Activated CD4-positive, alpha-beta memory T cell treated with anti-CD3 and anti-CD28 coated beads for 36 hours (primary cell): Measurements from ENCODE around the gene ARHGAP6. TPM values are rescaled to one million over a fixed set of nuclear protein-coding genes. Genes with fewer than 3 reads are reported as not detected.

Source experiments
- CTCF ChIA-PET: fragments of 350-600 bp; sonication (Branson Sonifier 250); formaldehyde crosslinking; loops from one replicate; lab custom pipeline; 2021; ENCODE audit warnings: antibody characterized with exemption, inconsistent platforms; lab: Charles Lee
- POLR2A ChIA-PET: fragments of 350-600 bp; sonication (Branson Sonifier 250); formaldehyde crosslinking; loops from one replicate; lab custom pipeline; 2021; ENCODE audit warnings: antibody characterized with exemption; lab: Charles Lee
- DNase-seq: peaks from one replicate; pipeline ENCODE4 v3.0.0-alpha.2; 2020
- H3K27ac Mint-ChIP-seq: one replicate; pipeline ENCODE4 v1.8.0; 2021; ENCODE audit warnings: mixed read lengths
- H3K27me3 Mint-ChIP-seq: one replicate; pipeline ENCODE4 v1.8.0; 2021; ENCODE audit warnings: mixed read lengths
- H3K36me3 Mint-ChIP-seq: one replicate; pipeline ENCODE4 v1.8.0; 2021; ENCODE audit warnings: mixed read lengths
- H3K4me1 Mint-ChIP-seq: one replicate; pipeline ENCODE4 v1.8.0; 2021; ENCODE audit warnings: low read depth, mixed read lengths
- H3K4me3 Mint-ChIP-seq: one replicate; pipeline ENCODE4 v1.8.0; 2021; ENCODE audit warnings: mild to moderate bottlenecking, mixed read lengths
- H3K9me3 Mint-ChIP-seq: one replicate; pipeline ENCODE4 v1.8.0; 2021; ENCODE audit warnings: mixed read lengths
- intact Hi-C: fragments of 100-400 bp; cut with micrococcal nuclease; formaldehyde crosslinking; loops from one replicate; pipeline ENCODE4 v1.15.1; 2023
- total RNA-seq, 2 experiments: library from RNA; stranded (reverse); gene quantifications; one replicate each; pipeline ENCODE4 v1.2.3, GENCODE V29; 2021

ARHGAP6 gene
- total RNA-seq, 2 experiments from 2014 or later = not detected

DNA sequence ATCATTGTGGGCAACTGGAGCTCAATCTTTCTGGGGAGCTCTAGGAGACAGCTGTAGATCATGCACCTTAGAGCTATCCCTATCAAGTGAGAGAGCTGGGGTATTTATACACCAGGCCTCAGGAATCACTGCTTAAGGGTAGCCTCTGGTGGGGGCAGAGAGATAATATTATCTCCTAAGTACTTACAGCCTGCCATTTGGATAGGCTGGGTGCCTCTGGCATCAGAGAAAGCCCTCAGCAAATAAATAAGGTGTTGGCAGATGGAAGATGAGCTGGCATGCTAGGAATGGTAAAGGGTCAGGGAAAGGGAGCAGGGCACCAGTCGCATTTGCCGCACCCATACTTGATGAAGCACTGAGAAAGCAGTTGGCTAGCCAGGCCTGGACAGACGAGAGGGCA, 478.7 kb downstream of the ARHGAP6 start:
- no peak overlapping the region for H3K4me3 Mint-ChIP-seq
- no peak for DNase-seq
- no peaks in the 10 kb centered on the region for H3K9me3 Mint-ChIP-seq
- ChIA-PET POLR2A (no interaction called here), CTCF (no interaction called here)
- intact Hi-C loops = no loop called here
- H3K27me3 Mint-ChIP-seq = peaks cover 1% of the 10 kb centered on the region
- no peaks in the 10 kb centered on the region for H3K4me1 Mint-ChIP-seq
- H3K27ac Mint-ChIP-seq = no peak overlapping the region
- no peaks in the 10 kb centered on the region for H3K36me3 Mint-ChIP-seq

DNA sequence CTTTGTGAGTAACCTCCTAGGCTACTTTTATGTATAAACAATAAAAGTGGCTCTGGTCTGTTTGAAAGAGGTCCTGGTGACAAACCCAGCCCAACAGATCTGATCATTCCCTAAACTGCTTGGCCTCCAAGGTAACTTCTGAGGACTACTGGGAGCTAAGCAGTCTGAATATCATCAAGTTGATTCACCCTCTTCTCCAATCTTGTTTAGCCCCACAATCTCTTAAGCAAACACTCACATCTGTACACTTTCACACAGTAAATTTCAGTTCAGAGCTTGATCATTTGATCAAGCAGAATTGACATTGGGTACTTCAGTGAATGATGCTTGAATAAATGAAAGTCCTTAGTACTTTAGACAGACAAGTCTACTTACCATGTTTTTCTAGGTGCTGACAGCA, 479.9 kb downstream of the ARHGAP6 start:
- H3K27ac Mint-ChIP-seq = no peak overlapping the region
- H3K4me1 Mint-ChIP-seq = no peaks in the 10 kb centered on the region
- no peak for DNase-seq
- intact Hi-C loops = no loop called here
- H3K36me3 Mint-ChIP-seq = no peaks in the 10 kb centered on the region
- ChIA-PET POLR2A (no interaction called here), CTCF (no interaction called here)
- H3K9me3 Mint-ChIP-seq = no peaks in the 10 kb centered on the region
- no peak overlapping the region for H3K4me3 Mint-ChIP-seq
- H3K27me3 Mint-ChIP-seq = peaks cover 1% of the 10 kb centered on the region

DNA sequence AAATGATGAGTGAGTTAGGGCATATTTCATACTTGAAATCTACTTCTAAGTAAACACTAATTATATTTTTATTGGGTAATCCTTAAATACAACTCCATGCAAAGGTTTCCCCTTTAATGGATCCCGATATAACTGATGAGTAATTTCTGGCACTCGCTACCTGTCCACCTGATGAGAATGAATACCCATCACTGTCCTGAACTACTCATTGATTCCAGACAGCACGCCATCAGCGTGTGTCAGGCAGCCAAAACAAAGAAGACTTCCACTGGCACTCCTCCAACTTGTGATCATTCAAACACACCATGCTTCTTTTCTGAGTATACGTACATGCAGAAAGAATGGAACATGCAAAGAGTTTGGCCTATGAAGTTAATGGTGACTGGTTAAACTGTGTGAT, 485.1 kb downstream of the ARHGAP6 start:
- intact Hi-C loops = no loop called here
- CTCF ChIA-PET = no interaction called here
- no peak overlapping the region for H3K4me3 Mint-ChIP-seq

DNA sequence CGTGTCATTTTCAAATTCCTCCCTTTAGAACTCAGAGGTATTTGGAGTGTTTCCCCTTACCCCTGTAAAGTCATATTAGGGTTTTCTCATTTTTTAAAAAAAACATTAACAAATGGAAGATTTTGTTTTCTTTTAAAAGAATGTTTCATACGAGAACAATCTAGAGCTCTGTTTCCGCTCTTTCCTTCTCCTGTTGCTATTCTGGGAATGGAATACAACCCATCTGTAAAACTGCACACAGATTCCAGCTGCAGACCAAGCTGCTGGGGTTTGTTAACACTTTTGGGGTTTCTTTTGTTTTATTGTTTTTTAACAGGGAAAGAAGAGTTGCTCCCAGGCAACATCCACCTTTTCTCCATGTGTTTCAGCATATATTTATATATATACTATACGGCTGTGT, 493.3 kb downstream of the ARHGAP6 start:
- ChIA-PET POLR2A (no interaction called here), CTCF (no interaction called here)
- no peaks in the 10 kb centered on the region for H3K4me1 Mint-ChIP-seq
- H3K27me3 Mint-ChIP-seq = peaks cover 4% of the 10 kb centered on the region
- no peaks in the 10 kb centered on the region for H3K36me3 Mint-ChIP-seq
- DNase-seq = no peak
- no peak overlapping the region for H3K4me3 Mint-ChIP-seq
- H3K27ac Mint-ChIP-seq = no peak overlapping the region
- intact Hi-C loops = no loop called here
- H3K9me3 Mint-ChIP-seq = no peaks in the 10 kb centered on the region

More for the DNA sequence above, 485.1 kb downstream of the ARHGAP6 start:
- H3K4me1 Mint-ChIP-seq = no peaks in the 10 kb centered on the region
- no peaks in the 10 kb centered on the region for H3K27me3 Mint-ChIP-seq
- H3K9me3 Mint-ChIP-seq = no peaks in the 10 kb centered on the region
- no peaks in the 10 kb centered on the region for H3K36me3 Mint-ChIP-seq
- DNase-seq = no peak
- H3K27ac Mint-ChIP-seq = no peak overlapping the region
- POLR2A ChIA-PET = no interaction called here

DNA sequence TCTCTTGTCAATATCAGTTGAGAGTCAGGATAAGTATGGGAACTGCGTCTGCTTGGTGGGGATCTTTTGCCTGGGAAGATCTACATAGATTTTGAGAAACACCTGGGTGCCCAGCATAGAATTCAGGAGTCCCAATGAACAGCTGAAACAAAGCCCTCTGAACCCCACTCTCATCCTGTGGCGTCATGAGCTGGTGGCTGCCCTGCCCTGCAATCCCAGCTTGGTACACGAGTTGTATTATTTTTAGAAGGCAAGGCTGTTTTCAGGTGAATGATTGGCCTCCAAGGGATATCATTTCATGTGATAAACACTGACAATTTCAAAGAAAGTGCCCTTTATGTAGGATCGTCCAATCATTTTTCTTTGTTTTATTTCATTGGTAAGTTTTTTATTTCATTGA, 493.8 kb downstream of the ARHGAP6 start:
- no peaks in the 10 kb centered on the region for H3K9me3 Mint-ChIP-seq
- ChIA-PET CTCF (no interaction called here), POLR2A (no interaction called here)
- no peak for DNase-seq
- intact Hi-C loops = no loop called here
- H3K36me3 Mint-ChIP-seq = no peaks in the 10 kb centered on the region
- H3K27me3 Mint-ChIP-seq = peaks cover 4% of the 10 kb centered on the region
- no peak overlapping the region for H3K27ac Mint-ChIP-seq
- no peak overlapping the region for H3K4me3 Mint-ChIP-seq
- no peaks in the 10 kb centered on the region for H3K4me1 Mint-ChIP-seq

DNA sequence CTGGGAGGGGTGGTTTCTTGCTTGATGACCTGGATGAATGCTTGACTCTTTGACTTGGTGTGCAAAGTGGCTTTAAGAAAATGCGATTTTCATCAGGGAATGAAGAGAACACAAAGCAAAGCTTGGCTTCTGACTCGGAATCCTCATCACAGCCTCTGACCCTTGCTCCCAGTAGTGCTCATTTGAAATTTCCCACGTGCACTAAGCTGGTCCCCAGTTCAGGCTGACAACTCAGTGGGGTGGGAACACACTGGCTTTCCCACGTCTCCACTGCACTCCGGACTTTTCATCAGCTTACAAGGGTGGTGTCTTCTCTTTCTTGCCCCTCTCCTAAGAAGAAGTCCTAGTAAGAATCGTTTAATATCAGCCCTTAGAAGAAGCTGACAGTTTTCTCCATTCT, 501.3 kb downstream of the ARHGAP6 start:
- CTCF ChIA-PET = no interaction called here
- POLR2A ChIA-PET = no interaction called here
- H3K4me1 Mint-ChIP-seq = no peaks in the 10 kb centered on the region
- intact Hi-C loops = no loop called here
- no peaks in the 10 kb centered on the region for H3K36me3 Mint-ChIP-seq
- H3K27me3 Mint-ChIP-seq = no peaks in the 10 kb centered on the region
- H3K4me3 Mint-ChIP-seq = no peak overlapping the region
- no peaks in the 10 kb centered on the region for H3K9me3 Mint-ChIP-seq
- DNase-seq = no peak
- no peak overlapping the region for H3K27ac Mint-ChIP-seq

DNA sequence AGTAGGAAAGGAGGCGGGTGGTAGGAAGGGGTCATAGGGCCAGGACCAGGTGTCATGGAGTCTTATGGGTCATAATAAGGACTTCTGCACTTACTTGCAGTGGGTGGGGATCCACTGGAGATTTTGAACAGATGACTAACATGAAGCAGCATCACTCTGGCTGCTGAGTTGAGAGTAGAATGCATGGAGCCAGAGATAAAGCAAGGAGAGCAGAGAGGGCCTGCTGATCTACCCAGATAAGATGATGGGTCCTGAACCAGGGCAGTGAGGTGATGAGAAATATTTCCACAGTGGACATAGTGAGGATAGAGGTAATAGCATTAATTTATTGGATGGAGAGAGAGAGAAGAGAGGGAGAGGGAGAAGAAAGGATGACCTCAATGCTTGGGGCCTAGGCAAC, 506.6 kb downstream of the ARHGAP6 start:
- Mint-ChIP-seq H3K27ac (no peak overlapping the region), H3K9me3 (no peaks in the 10 kb centered on the region), H3K4me1 (no peaks in the 10 kb centered on the region), H3K36me3 (no peaks in the 10 kb centered on the region), H3K27me3 (no peaks in the 10 kb centered on the region), H3K4me3 (no peak overlapping the region)
- intact Hi-C loops = no loop called here
- no peak for DNase-seq
- POLR2A ChIA-PET = no interaction called here
- CTCF ChIA-PET = no interaction called here

- ChIA-PET CTCF (interaction anchor here (1.4 kb wide), 1 partner anchor 961 kb away, joined by 3 read pairs; no protein-coding TSS in a partner anchor), POLR2A (no interaction called here)
- Mint-ChIP-seq H3K36me3 (no peaks in the 10 kb centered on the region), H3K4me3 (no peak overlapping the region), H3K27ac (no peak overlapping the region), H3K9me3 (no peaks in the 10 kb centered on the region), H3K4me1 (no peaks in the 10 kb centered on the region), H3K27me3 (peaks cover 2% of the 10 kb centered on the region)
- intact Hi-C loops = no loop called here
- DNase-seq = no peak
Observed at GRCh38 chrX:11151799-11152559, 513.7 kb downstream of the ARHGAP6 start.

GRCh38 chrX:11148401-11148800, 517.3 kb downstream of the ARHGAP6 start:
- intact Hi-C loops = no loop called here
- Mint-ChIP-seq H3K27me3 (peaks cover 3% of the 10 kb centered on the region), H3K9me3 (no peaks in the 10 kb centered on the region), H3K4me1 (peaks cover 2% of the 10 kb centered on the region), H3K4me3 (no peak overlapping the region), H3K27ac (no peak overlapping the region), H3K36me3 (no peaks in the 10 kb centered on the region)
- ChIA-PET CTCF (no interaction called here), POLR2A (no interaction called here)
- no peak for DNase-seq

DNA sequence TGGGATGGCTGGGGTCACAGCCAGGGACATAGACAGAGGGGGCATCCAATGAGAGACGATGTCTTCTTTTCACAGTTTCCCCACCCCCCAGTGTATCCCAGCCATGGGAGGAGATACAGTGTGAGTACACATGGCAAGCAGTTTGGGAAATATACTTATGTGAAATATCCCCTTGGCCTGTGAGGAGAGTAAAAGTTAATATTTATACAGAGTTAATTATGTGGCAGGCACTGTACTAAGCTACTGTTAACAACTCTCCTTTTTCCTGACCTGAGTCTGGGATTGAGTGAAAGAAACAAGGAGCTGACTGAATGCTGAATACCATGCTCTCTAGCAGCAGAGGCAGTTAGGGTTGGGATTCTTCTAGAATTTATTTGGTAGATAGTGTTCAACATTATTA, 519.3 kb downstream of the ARHGAP6 start:
- no peak for DNase-seq
- peaks cover 2% of the 10 kb centered on the region for H3K4me1 Mint-ChIP-seq
- intact Hi-C loops = no loop called here

GRCh38 chrX:11143931-11144678, 521.6 kb downstream of the ARHGAP6 start:
- ChIA-PET POLR2A (no interaction called here), CTCF (no interaction called here)
- no peaks in the 10 kb centered on the region for H3K9me3 Mint-ChIP-seq
- peaks cover 2% of the 10 kb centered on the region for H3K4me1 Mint-ChIP-seq
- intact Hi-C loops = loop anchor here (2.0 kb wide), 1 partner anchor 389 kb away; no protein-coding TSS in a partner anchor
- peaks cover 2% of the 10 kb centered on the region for H3K27me3 Mint-ChIP-seq
- no peak overlapping the region for H3K27ac Mint-ChIP-seq
- no peak overlapping the region for H3K4me3 Mint-ChIP-seq
- no peaks in the 10 kb centered on the region for H3K36me3 Mint-ChIP-seq
- peak; percentile 36 for DNase-seq

More for the DNA sequence above, 519.3 kb downstream of the ARHGAP6 start:
- POLR2A ChIA-PET = no interaction called here
- Mint-ChIP-seq H3K27me3 (peaks cover 2% of the 10 kb centered on the region), H3K4me3 (no peak overlapping the region), H3K9me3 (no peaks in the 10 kb centered on the region), H3K36me3 (no peaks in the 10 kb centered on the region), H3K27ac (no peak overlapping the region)
- CTCF ChIA-PET = no interaction called here

DNA sequence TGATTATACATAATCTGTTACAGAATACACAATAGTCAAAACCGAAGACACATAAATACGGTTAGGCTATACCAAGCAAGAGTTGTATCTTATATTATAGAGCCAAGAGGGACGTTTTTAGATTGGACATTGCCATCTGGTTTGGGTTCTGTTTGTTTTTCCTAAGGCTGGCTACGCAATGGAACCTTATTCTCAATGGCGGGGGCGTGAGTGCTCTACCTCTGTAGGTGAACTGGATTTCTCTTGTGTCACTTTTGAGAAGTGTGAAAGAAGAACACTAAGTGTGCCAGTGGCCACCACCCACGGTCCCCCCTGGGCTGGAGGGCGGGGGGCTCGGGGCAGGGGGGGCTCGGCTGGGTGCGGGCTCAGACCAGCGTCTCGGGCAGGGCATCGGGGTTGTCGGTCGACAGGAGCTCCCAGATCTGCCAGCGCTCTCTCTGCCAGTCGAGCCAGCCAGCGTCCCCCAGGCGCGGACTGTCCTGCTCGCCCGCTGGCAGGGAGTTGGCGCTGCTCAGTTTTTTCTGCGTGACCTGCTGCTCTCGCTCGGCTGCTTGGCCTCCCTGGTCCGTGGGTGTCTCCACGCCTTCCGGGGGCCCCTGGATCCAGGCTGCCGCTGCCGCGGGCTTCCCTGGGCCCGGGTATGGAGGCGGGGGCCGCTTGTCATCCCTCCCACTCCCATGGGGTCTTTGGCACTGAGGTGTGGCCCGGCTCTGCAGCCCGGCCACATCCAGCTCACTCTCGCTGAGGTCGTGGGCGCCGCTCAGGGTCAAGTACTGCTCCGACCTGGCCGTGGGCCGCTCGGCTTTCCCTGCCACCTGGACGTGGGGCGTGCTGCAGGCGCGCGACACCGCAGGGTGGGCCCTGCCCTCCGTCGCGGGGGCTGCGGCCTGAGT, 527.0 kb downstream of the ARHGAP6 start:
- intact Hi-C loops = loop anchor here (5.0 kb wide), 1 partner anchor 416 kb away; no protein-coding TSS in a partner anchor
- no peak for DNase-seq
- ChIA-PET CTCF (interaction anchor here (0.7 to 3.7 kb wide), 2 partner anchors 311 to 948 kb away, joined by 3 to 29 read pairs; no protein-coding TSS in a partner anchor), POLR2A (no interaction called here)
- Mint-ChIP-seq H3K4me3 (no peak overlapping the region), H3K27me3 (peaks cover 4% of the 10 kb centered on the region), H3K4me1 (no peaks in the 10 kb centered on the region), H3K27ac (no peak overlapping the region), H3K9me3 (no peaks in the 10 kb centered on the region), H3K36me3 (no peaks in the 10 kb centered on the region)
